NCI-H82 treated with DMSO at 0.1 percent for 48 hours (cell line): ENCODE measurements around the gene BMI1.
A peak's percentile ranks its signal among the peaks of the same experiment; 100 is the strongest.
"Not testable (repeated sequence)": the region's sequence is repeated elsewhere in the genome, so short reads cannot be mapped to it uniquely, and the experiment has no call there.

Experiments used
- DNase-seq: peaks from one replicate; lab custom pipeline; 2025; ENCODE audit not compliant: unreplicated experiment; lab: John Stamatoyannopoulos, UW

Gene BMI1

GRCh38 chr10:22320591-22321155 is at the start of gene BMI1:
BMI1 (plus strand) TSS chr10:22321099; CDS start chr10:22326450, 5,351 bp downstream.
- DNase-seq: peak; percentile 32

GRCh38 chr10:22271786-22272185 is 49.1 kb upstream of the BMI1 start:
- no peak for DNase-seq

- no peak for DNase-seq
These were observed 42.5 kb upstream of the BMI1 start for GRCh38 chr10:22278441-22278782.

- no peak for DNase-seq
These were observed 40.8 kb upstream of the BMI1 start for GRCh38 chr10:22280078-22280477.

- DNase-seq: no peak
These were observed 35.8 kb upstream of the BMI1 start for GRCh38 chr10:22285130-22285529.

- no peak for DNase-seq
These were observed 27.0 kb upstream of the BMI1 start for GRCh38 chr10:22293747-22294404.

- DNase-seq: no peak
These were observed 26.2 kb upstream of the BMI1 start for GRCh38 chr10:22294694-22295093.

GRCh38 chr10:22301193-22301592 is 19.7 kb upstream of the BMI1 start:
- DNase-seq: peak; percentile 18

GRCh38 chr10:22303461-22303860 is 17.4 kb upstream of the BMI1 start:
- no peak for DNase-seq

GRCh38 chr10:22305721-22306120 is 15.2 kb upstream of the BMI1 start:
- DNase-seq: no peak

GRCh38 chr10:22308390-22308789 is 12.5 kb upstream of the BMI1 start:
- DNase-seq: no peak

GRCh38 chr10:22309180-22310000 is 11.5 kb upstream of the BMI1 start:
- no peak for DNase-seq

- not testable (repeated sequence) for DNase-seq
These were observed 10.9 kb upstream of the BMI1 start for GRCh38 chr10:22310012-22310411.

GRCh38 chr10:22310928-22311327 is 10.0 kb upstream of the BMI1 start:
- no peak for DNase-seq

- DNase-seq: no peak
These were observed 6.0 kb upstream of the BMI1 start for GRCh38 chr10:22314852-22315251.

- DNase-seq: no peak
These were observed 5.2 kb upstream of the BMI1 start for GRCh38 chr10:22315455-22316285.

GRCh38 chr10:22316286-22317075 is 4.4 kb upstream of the BMI1 start, which contains the start of gene COMMD3:
COMMD3 (plus strand) TSS chr10:22316388; CDS start chr10:22316418, 30 bp downstream.
- DNase-seq: peak; percentile 29

GRCh38 chr10:22317076-22317370 is 3.9 kb upstream of the BMI1 start:
- no peak for DNase-seq

GRCh38 chr10:22317771-22318565 is 2.9 kb upstream of the BMI1 start:
- DNase-seq: no peak

- DNase-seq: no peak
These were observed 2.1 kb upstream of the BMI1 start for GRCh38 chr10:22318772-22319171.
